NCI-H1105 (cell line): ENCODE data around the gene TCEANC2.
"Not testable (repeated sequence)": the region's sequence is repeated elsewhere in the genome, so short reads cannot be mapped to it uniquely, and the experiment has no call there.

Experiments used
- DNase-seq: peaks from one replicate; lab custom pipeline; 2025; lab: John Stamatoyannopoulos, UW

Gene TCEANC2

GRCh38 chr1:54027848-54028247 is 25.6 kb upstream of the TCEANC2 start:
- no peak for DNase-seq

GRCh38 chr1:54028306-54029251 is 24.8 kb upstream of the TCEANC2 start:
- DNase-seq = no peak

- peak; percentile 47 for DNase-seq
These were observed 15.9 kb upstream of the TCEANC2 start for GRCh38 chr1:54037476-54037875.

- no peak for DNase-seq
These were observed 11.6 kb upstream of the TCEANC2 start for GRCh38 chr1:54041806-54042205.

- DNase-seq = no peak
These were observed 7.9 kb upstream of the TCEANC2 start for GRCh38 chr1:54045496-54045895.

GRCh38 chr1:54046671-54047383 is 6.6 kb upstream of the TCEANC2 start:
- DNase-seq = no peak

- no peak for DNase-seq
These were observed 5.8 kb upstream of the TCEANC2 start for GRCh38 chr1:54047384-54048305.

- DNase-seq = not testable (repeated sequence)
These were observed 3.0 kb upstream of the TCEANC2 start for GRCh38 chr1:54050435-54050834.

- DNase-seq = no peak
These were observed 1.4 kb upstream of the TCEANC2 start for GRCh38 chr1:54051933-54052430.

GRCh38 chr1:54052431-54052933 is 926 bp upstream of the TCEANC2 start:
- DNase-seq = peak; percentile 35

- no peak for DNase-seq
These were observed 483 bp downstream of the TCEANC2 start for GRCh38 chr1:54053745-54054437.

GRCh38 chr1:54054438-54054749 is 986 bp downstream of the TCEANC2 start:
- no peak for DNase-seq

- DNase-seq = no peak
These were observed 10.9 kb downstream of the TCEANC2 start for GRCh38 chr1:54064299-54064698.

- DNase-seq = no peak
These were observed 16.4 kb downstream of the TCEANC2 start for GRCh38 chr1:54069791-54070170.

GRCh38 chr1:54070171-54070837 is 16.9 kb downstream of the TCEANC2 start:
- DNase-seq = peak; percentile 51

GRCh38 chr1:54077359-54077758 is 24.0 kb downstream of the TCEANC2 start:
- DNase-seq = no peak

GRCh38 chr1:54080598-54081049 is 27.2 kb downstream of the TCEANC2 start:
- no peak for DNase-seq

GRCh38 chr1:54081306-54082270 is 28.2 kb downstream of the TCEANC2 start:
- peak; percentile 19 for DNase-seq

- DNase-seq = no peak
These were observed 31.4 kb downstream of the TCEANC2 start for GRCh38 chr1:54084794-54085193.
